IMR-90 (cell line): ENCODE results near the gene ZMIZ1. TPM values are rescaled to one million over a fixed set of nuclear protein-coding genes. Genes with fewer than 3 reads are reported as not detected.

Source experiments
- ATAC-seq: fragments of 200-7000 bp; cut with Tn5 transposase; 2 replicates; pipeline ENCODE4 v1.9.1; 2020; ENCODE audit warnings: low read depth, mild to moderate bottlenecking, moderate library complexity
- BruUV-seq: library from RNA; stranded (reverse); fragments of 400-500 nt; replicated peaks from 2 replicates; lab custom pipeline; 2021; lab: Mats Ljungman, UMichigan
- CTCF ChIA-PET: fragments of 300-600 bp; formaldehyde crosslinking; extraction: SDS; loops from one replicate; lab custom pipeline; 2021; ENCODE audit warnings: antibody characterized with exemption; lab: Yijun Ruan, JAX
- POLR2A ChIA-PET: fragments of 300-600 bp; sonication (Branson Sonifier 250); formaldehyde crosslinking; loops from one replicate; lab custom pipeline; 2022; ENCODE audit warnings: antibody characterized with exemption; ENCODE audit not compliant: unreplicated experiment; lab: Charles Lee
- DNase-seq: peaks from one replicate; pipeline ENCODE4 v3.0.0; 2013
- H2AFZ ChIP-seq: replicated peaks from 2 replicates; pipeline ENCODE3; 2013; ENCODE audit warnings: low read length, mild to moderate bottlenecking; ENCODE audit not compliant: poor library complexity
- H2AK5ac ChIP-seq: 2 replicates; pipeline ENCODE4 v1.6.1; 2013; ENCODE audit warnings: low read depth, low read length, inconsistent platforms
- H2AK9ac ChIP-seq: replicated peaks from 2 replicates; pipeline ENCODE3; 2013; ENCODE audit warnings: mild to moderate bottlenecking, low read depth, low read length, moderate library complexity; ENCODE audit not compliant: poor library complexity
- H2BK120ac ChIP-seq: 2 replicates; pipeline ENCODE4 v1.6.1; 2013; ENCODE audit warnings: low read depth, low read length, inconsistent platforms
- H2BK15ac ChIP-seq: 3 replicates; pipeline ENCODE4 v1.6.1; 2013; ENCODE audit warnings: low read depth, low read length, inconsistent platforms
- H2BK20ac ChIP-seq: 2 replicates; pipeline ENCODE4 v1.6.1; 2013; ENCODE audit warnings: low read depth, mild to moderate bottlenecking, inconsistent platforms, low read length, moderate library complexity
- H2BK5ac ChIP-seq: 2 replicates; pipeline ENCODE4 v1.6.1; 2013; ENCODE audit warnings: mild to moderate bottlenecking, low read depth, low read length, inconsistent platforms; ENCODE audit not compliant: poor library complexity, severe bottlenecking
- H3K14ac ChIP-seq: replicated peaks from 2 replicates; pipeline ENCODE4 v1.6.1; 2013; ENCODE audit warnings: low read depth, low read length, inconsistent platforms
- H3K18ac ChIP-seq: 2 replicates; pipeline ENCODE4 v1.6.1; 2013; ENCODE audit warnings: low read depth, low read length, control low read depth
- H3K23ac ChIP-seq: 2 replicates; pipeline ENCODE4 v1.6.1; 2013; ENCODE audit warnings: low read depth, low read length, inconsistent platforms
- H3K27ac ChIP-seq: 2 replicates; pipeline ENCODE4 v1.5.1; 2013; ENCODE audit warnings: mild to moderate bottlenecking, control low read depth, low read length; ENCODE audit not compliant: insufficient read depth
- H3K27me3 ChIP-seq: 2 replicates; pipeline ENCODE4 v1.6.1; 2013; ENCODE audit warnings: low read length; ENCODE audit not compliant: control insufficient read depth, insufficient read depth
- H3K36me3 ChIP-seq: 2 replicates; pipeline ENCODE4 v1.6.1; 2013; ENCODE audit warnings: low read length, mixed read lengths; ENCODE audit not compliant: control insufficient read depth, insufficient read depth
- H3K4ac ChIP-seq: 2 replicates; pipeline ENCODE4 v1.6.1; 2013; ENCODE audit warnings: low read depth, low read length, inconsistent platforms
- H3K4me1 ChIP-seq: 2 replicates; pipeline ENCODE4 v1.6.1; 2013; ENCODE audit warnings: low read length, mixed read lengths; ENCODE audit not compliant: control insufficient read depth, insufficient read depth
- H3K4me2 ChIP-seq: 2 replicates; pipeline ENCODE4 v1.6.1; 2013; ENCODE audit warnings: low read depth, mild to moderate bottlenecking, control low read depth, low read length, moderate library complexity
- H3K4me3 ChIP-seq: 2 replicates; pipeline ENCODE4 v1.5.1; 2013; ENCODE audit warnings: low read depth, mild to moderate bottlenecking, control low read depth, low read length, moderate library complexity; ENCODE audit not compliant: insufficient read depth
- H3K56ac ChIP-seq: 2 replicates; pipeline ENCODE4 v1.6.1; 2013; ENCODE audit warnings: low read length, inconsistent platforms; ENCODE audit not compliant: insufficient read depth; ENCODE audit errors: extremely low read depth
- H3K79me1 ChIP-seq, 2 experiments: 2 replicates each; pipeline ENCODE4 v1.6.1; 2013; ENCODE audit warnings: low read length in 2 of 2, inconsistent platforms in 1 of 2, low read depth in 1 of 2
- H3K9ac ChIP-seq: 2 replicates; pipeline ENCODE4 v1.6.1; 2013; ENCODE audit warnings: low read depth, low read length, control low read depth
- H3K9me1 ChIP-seq: 2 replicates; pipeline ENCODE4 v1.6.1; 2013; ENCODE audit warnings: low read length, inconsistent platforms; ENCODE audit not compliant: insufficient read depth
- H3K9me3 ChIP-seq: 2 replicates; pipeline ENCODE4 v1.6.1; 2013; ENCODE audit warnings: low read length; ENCODE audit not compliant: control insufficient read depth, insufficient read depth
- H4K20me1 ChIP-seq: 2 replicates; pipeline ENCODE4 v1.6.1; 2013; ENCODE audit warnings: low read length, inconsistent platforms; ENCODE audit not compliant: insufficient read depth
- H4K5ac ChIP-seq: 2 replicates; pipeline ENCODE4 v1.6.1; 2013; ENCODE audit warnings: mild to moderate bottlenecking, low read depth, low read length, control low read depth
- H4K8ac ChIP-seq, 2 experiments: 2 replicates each; pipeline ENCODE4 v1.6.1; 2013; ENCODE audit warnings: low read depth in 2 of 2, low read length in 2 of 2, control low read depth in 1 of 2, inconsistent platforms in 1 of 2
- H4K91ac ChIP-seq: 2 replicates; pipeline ENCODE4 v1.6.1; 2013; ENCODE audit warnings: low read depth, low read length, inconsistent platforms; ENCODE audit not compliant: insufficient read depth
- BHLHE40 ChIP-seq: fragments of 150-350 bp; IDR thresholded peaks from 2 replicates; pipeline ENCODE4 v1.6.1; 2016; ENCODE audit warnings: mild to moderate bottlenecking, low read depth, low read length
- CEBPB ChIP-seq: IDR thresholded peaks from 2 replicates; pipeline ENCODE4 v1.6.1; 2012; ENCODE audit warnings: low read depth, low read length, improper control_type of control experiment
- CHD1 ChIP-seq: IDR thresholded peaks from 2 replicates; pipeline ENCODE4 v1.6.1; 2012; ENCODE audit warnings: low read depth, low read length, improper control_type of control experiment
- FOS ChIP-seq: fragments of 150-350 bp; IDR thresholded peaks from 2 replicates; pipeline ENCODE4 v1.6.1; 2016; ENCODE audit warnings: low read depth, low read length
- MAFK ChIP-seq: IDR thresholded peaks from 2 replicates; pipeline ENCODE4 v1.6.1; 2012; ENCODE audit warnings: low read depth, low read length, improper control_type of control experiment
- MAZ ChIP-seq: IDR thresholded peaks from 2 replicates; pipeline ENCODE4 v1.6.1; 2012; ENCODE audit warnings: low read depth, mild to moderate bottlenecking, low read length, improper control_type of control experiment, moderate library complexity, borderline replicate concordance
- MXI1 ChIP-seq: IDR thresholded peaks from 2 replicates; pipeline ENCODE4 v1.6.1; 2012; ENCODE audit warnings: low read depth, mild to moderate bottlenecking, low read length, moderate library complexity, borderline replicate concordance
- NFE2L2 ChIP-seq: fragments of 150-350 bp; IDR thresholded peaks from 2 replicates; pipeline ENCODE4 v1.6.1; 2016; ENCODE audit warnings: low read depth, mild to moderate bottlenecking, low read length
- POLR2A ChIP-seq: IDR thresholded peaks from 2 replicates; pipeline ENCODE4 v1.6.1; 2012; ENCODE audit warnings: mild to moderate bottlenecking, low read depth, low read length
- RAD21 ChIP-seq: IDR thresholded peaks from 2 replicates; pipeline ENCODE4 v1.6.1; 2012; ENCODE audit warnings: low read length, improper control_type of control experiment
- RFX5 ChIP-seq: IDR thresholded peaks from 2 replicates; pipeline ENCODE4 v1.8.0; 2012; ENCODE audit warnings: low read depth, mild to moderate bottlenecking, low read length, moderate library complexity
- SMC3 ChIP-seq: fragments of 150-350 bp; IDR thresholded peaks from 2 replicates; pipeline ENCODE4 v1.6.1; 2016; ENCODE audit warnings: low read depth, mild to moderate bottlenecking, antibody characterized with exemption, low read length, moderate library complexity
- WGBS, 2 experiments: methylation state at CpG; one replicate each; pipeline versions ENCODE4 v1.1.5 to v1.1.7; 2013; ENCODE audit warnings: missing lambda C conversion rate in 2 of 2; ENCODE audit not compliant: insufficient read length in 1 of 2; ENCODE audit errors: extremely low coverage in 2 of 2; 5-methylcytosine and 5-hydroxymethylcytosine counted together
- dilution Hi-C: fragments of 300-500 bp; cut with HindIII; formaldehyde crosslinking; loops from one replicate; pipeline ENCODE4 v1.14.3; 2018; ENCODE audit warnings: low sequenced_read_pairs; ENCODE audit not compliant: unreplicated experiment
- in situ Hi-C: fragments of 300-500 bp; cut with MboI; formaldehyde crosslinking; loops from 3 replicates; pipeline ENCODE4 v1.14.3; 2019; ENCODE audit warnings: low sequenced_read_pairs, inconsistent platforms, mixed read lengths
- intact Hi-C: fragments of 100-400 bp; cut with micrococcal nuclease; formaldehyde crosslinking; loops from 2 replicates; pipeline ENCODE4 v1.10.0; 2022
- polyA plus RNA-seq, 3 experiments: library from polyadenylated mRNA; depleted of rRNA; stranded (reverse); fragments of >200 nt; gene quantifications; 2 replicates each; pipeline ENCODE4 v1.2.3, GENCODE V29; 2012; ENCODE audit warnings: low replicate concordance in 1 of 3
- total RNA-seq: library from RNA; depleted of rRNA; stranded (reverse); fragments of >200 nt; gene quantifications from 2 replicates; pipeline ENCODE4 v1.2.3, GENCODE V29; 2012
- TF ChIP-seq, protein P1 (sequence below): conservative IDR thresholded peaks from 2 replicates; pipeline ENCODE4 v1.5.1; 2012; ENCODE audit warnings: mild to moderate bottlenecking, low read depth, low read length, improper control_type of control experiment
- TF ChIP-seq, protein P2 (sequence below): fragments of 150-350 bp; IDR thresholded peaks from 2 replicates; pipeline ENCODE4 v1.6.1; 2017; ENCODE audit warnings: mild to moderate bottlenecking, antibody characterized with exemption, low read length, low read depth
- TF ChIP-seq, protein P3 (sequence below): fragments of 150-350 bp; IDR thresholded peaks from 2 replicates; pipeline ENCODE4 v1.6.1; 2016; ENCODE audit warnings: low read depth, mild to moderate bottlenecking, low read length, moderate library complexity, borderline replicate concordance

ZMIZ1 gene
- total and polyA plus RNA-seq, 2 of the 4 experiments (the other 2 are of a cell fraction), result 6.6 to 48.7 TPM

DNA sequence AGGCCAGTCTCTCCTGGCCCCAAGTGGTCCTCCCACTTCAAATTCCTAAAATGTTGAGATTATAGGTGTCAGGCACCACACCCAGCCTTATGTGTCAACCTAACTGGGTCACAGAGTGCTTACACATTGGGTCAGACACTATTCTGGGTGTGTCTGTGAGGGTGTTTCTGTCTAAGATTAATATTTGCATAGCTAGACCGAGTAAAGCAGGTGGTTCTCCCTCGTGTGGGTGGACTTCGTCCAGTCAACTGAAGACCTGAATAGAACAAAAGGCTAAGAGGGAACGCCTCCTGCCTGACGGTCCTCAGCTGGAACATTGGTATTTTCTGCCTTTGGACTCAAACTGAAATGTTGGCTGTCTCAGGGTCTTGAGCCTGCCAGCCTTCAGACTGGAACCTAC lies 290.0 kb downstream of the ZMIZ1 start:
- Histone ChIP-seq H3K18ac (no peak overlapping the region), H3K27me3 (no peaks in the 10 kb centered on the region), H2BK5ac (no peak overlapping the region), H2BK20ac (no peak overlapping the region), H3K36me3 (peaks cover 22% of the 10 kb centered on the region), H2BK15ac (no peak overlapping the region), H2AK9ac (no peak overlapping the region), H3K9me3 (no peaks in the 10 kb centered on the region), H3K9ac (no peak overlapping the region), H3K79me1 (peaks cover 0 to 25% of the 10 kb centered on the region in 2 experiments; a peak in 2 of 4 replicates), H3K4ac (no peak overlapping the region), H2AK5ac (no peak overlapping the region), H3K4me2 (no peak overlapping the region), H3K4me3 (no peak overlapping the region), H4K91ac (no peak overlapping the region), H3K56ac (no peak overlapping the region), H4K8ac (no peak overlapping the region), H2BK120ac (no peak overlapping the region), H4K20me1 (peaks cover 15% of the 10 kb centered on the region), H3K14ac (no peak overlapping the region), H3K27ac (no peak overlapping the region), H3K9me1 (peaks cover 2% of the 10 kb centered on the region), H3K23ac (no peak overlapping the region), H2AFZ (no peak overlapping the region), H3K4me1 (no peaks in the 10 kb centered on the region), H4K5ac (no peak overlapping the region)
- no TSS peak for BruUV-seq
- ChIA-PET POLR2A (no interaction called here), CTCF (no interaction called here)
- no peak for DNase-seq
- intact Hi-C loops (no loop called here), dilution Hi-C loops (no loop called here), in situ Hi-C loops (no loop called here)
- TF ChIP-seq, protein P1, sequence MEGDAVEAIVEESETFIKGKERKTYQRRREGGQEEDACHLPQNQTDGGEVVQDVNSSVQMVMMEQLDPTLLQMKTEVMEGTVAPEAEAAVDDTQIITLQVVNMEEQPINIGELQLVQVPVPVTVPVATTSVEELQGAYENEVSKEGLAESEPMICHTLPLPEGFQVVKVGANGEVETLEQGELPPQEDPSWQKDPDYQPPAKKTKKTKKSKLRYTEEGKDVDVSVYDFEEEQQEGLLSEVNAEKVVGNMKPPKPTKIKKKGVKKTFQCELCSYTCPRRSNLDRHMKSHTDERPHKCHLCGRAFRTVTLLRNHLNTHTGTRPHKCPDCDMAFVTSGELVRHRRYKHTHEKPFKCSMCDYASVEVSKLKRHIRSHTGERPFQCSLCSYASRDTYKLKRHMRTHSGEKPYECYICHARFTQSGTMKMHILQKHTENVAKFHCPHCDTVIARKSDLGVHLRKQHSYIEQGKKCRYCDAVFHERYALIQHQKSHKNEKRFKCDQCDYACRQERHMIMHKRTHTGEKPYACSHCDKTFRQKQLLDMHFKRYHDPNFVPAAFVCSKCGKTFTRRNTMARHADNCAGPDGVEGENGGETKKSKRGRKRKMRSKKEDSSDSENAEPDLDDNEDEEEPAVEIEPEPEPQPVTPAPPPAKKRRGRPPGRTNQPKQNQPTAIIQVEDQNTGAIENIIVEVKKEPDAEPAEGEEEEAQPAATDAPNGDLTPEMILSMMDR, result no peak
- TF ChIP-seq NFE2L2, result no peak
- TF ChIP-seq CHD1, result no peak
- no peak for TF ChIP-seq MAZ
- TF ChIP-seq CEBPB, result no peak
- TF ChIP-seq MXI1, result no peak
- no peak for TF ChIP-seq POLR2A
- no peak for TF ChIP-seq FOS
- TF ChIP-seq RAD21, result no peak
- TF ChIP-seq MAFK, result no peak
- TF ChIP-seq, protein P2, sequence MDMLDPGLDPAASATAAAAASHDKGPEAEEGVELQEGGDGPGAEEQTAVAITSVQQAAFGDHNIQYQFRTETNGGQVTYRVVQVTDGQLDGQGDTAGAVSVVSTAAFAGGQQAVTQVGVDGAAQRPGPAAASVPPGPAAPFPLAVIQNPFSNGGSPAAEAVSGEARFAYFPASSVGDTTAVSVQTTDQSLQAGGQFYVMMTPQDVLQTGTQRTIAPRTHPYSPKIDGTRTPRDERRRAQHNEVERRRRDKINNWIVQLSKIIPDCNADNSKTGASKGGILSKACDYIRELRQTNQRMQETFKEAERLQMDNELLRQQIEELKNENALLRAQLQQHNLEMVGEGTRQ, result no peak
- TF ChIP-seq RFX5, result no peak
- no peak for TF ChIP-seq BHLHE40
- no peak for TF ChIP-seq SMC3
- TF ChIP-seq, protein P3, sequence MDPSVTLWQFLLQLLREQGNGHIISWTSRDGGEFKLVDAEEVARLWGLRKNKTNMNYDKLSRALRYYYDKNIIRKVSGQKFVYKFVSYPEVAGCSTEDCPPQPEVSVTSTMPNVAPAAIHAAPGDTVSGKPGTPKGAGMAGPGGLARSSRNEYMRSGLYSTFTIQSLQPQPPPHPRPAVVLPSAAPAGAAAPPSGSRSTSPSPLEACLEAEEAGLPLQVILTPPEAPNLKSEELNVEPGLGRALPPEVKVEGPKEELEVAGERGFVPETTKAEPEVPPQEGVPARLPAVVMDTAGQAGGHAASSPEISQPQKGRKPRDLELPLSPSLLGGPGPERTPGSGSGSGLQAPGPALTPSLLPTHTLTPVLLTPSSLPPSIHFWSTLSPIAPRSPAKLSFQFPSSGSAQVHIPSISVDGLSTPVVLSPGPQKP, result no peak
- 87% methylated on average over 5 of the region's 5 CpGs; no CpG with 5 or more reads in 1 of the 2 experiments for WGBS, 2 experiments
- no peak for ATAC-seq
